Neural progenitor cell (in vitro differentiated cells): ENCODE data around the gene ABCF1.

Experiments
- EZH2phosphoT487 ChIP-seq: fragments of 200-600 bp; sonication (generic); IDR thresholded peaks from 2 replicates; pipeline ENCODE4 v1.6.1; 2017; ENCODE audit warnings: antibody characterized with exemption
- TF ChIP-seq, protein P1 (sequence below): fragments of 200-600 bp; sonication (generic); IDR thresholded peaks from 2 replicates; pipeline ENCODE4 v1.5.1; 2017; ENCODE audit warnings: antibody characterized with exemption, mild to moderate bottlenecking

DNA sequence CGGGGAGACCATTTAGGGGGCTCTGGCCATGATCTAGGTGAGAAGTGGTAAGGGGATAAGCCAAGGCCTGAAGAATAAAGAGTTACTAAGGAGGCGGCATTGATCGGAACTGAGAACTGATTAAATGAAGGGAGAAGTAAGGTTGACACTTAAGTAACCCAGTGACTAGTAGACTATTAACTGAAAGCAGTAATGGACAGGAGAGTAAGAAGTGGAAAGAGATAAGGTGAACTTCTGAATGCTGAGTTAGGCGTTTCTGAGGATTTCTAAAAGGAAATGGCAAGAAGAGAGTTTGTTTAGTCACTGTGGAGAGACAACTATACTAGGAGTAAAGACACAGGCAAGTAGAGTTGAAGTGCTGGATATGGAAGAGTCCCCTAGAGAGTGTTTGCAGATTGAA lies 1.9 kb downstream of the ABCF1 start:
- TF ChIP-seq EZH2phosphoT487, result no peak
- TF ChIP-seq, protein P1, sequence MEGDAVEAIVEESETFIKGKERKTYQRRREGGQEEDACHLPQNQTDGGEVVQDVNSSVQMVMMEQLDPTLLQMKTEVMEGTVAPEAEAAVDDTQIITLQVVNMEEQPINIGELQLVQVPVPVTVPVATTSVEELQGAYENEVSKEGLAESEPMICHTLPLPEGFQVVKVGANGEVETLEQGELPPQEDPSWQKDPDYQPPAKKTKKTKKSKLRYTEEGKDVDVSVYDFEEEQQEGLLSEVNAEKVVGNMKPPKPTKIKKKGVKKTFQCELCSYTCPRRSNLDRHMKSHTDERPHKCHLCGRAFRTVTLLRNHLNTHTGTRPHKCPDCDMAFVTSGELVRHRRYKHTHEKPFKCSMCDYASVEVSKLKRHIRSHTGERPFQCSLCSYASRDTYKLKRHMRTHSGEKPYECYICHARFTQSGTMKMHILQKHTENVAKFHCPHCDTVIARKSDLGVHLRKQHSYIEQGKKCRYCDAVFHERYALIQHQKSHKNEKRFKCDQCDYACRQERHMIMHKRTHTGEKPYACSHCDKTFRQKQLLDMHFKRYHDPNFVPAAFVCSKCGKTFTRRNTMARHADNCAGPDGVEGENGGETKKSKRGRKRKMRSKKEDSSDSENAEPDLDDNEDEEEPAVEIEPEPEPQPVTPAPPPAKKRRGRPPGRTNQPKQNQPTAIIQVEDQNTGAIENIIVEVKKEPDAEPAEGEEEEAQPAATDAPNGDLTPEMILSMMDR, result no peak
